Esophagus muscularis mucosa (tissue), 4 donors: Measurements from ENCODE around the gene ZNF524. TPM values are rescaled to one million over a fixed set of nuclear protein-coding genes. Genes with fewer than 3 reads are reported as not detected.

Experiments
- DNase-seq: peaks from one replicate; pipeline ENCODE4 v3.0.0-alpha.2; 2017; ENCODE audit errors: extremely low spot score
- H3K27ac ChIP-seq, 4 donors: fragments of 200-600 bp; sonication (generic); replicated peaks in 1 of 4; 1 replicate in 3 of 4; 2 replicates in 1 of 4; pipeline ENCODE4 v1.5.1; 2016 to 2019; ENCODE audit warnings: mild to moderate bottlenecking in 1 of 4
- H3K27me3 ChIP-seq, 4 donors: fragments of 200-600 bp; sonication (generic); one replicate each; pipeline versions ENCODE4 v1.5.1 to v1.6.0; 2016 to 2019
- H3K36me3 ChIP-seq, 4 donors: fragments of 200-600 bp; sonication (generic); one replicate each; pipeline ENCODE4 v1.5.1; 2016 to 2019
- H3K4me1 ChIP-seq, 4 donors: fragments of 200-600 bp; sonication (generic); one replicate each; pipeline ENCODE4 v1.5.1; 2016 to 2019
- H3K4me3 ChIP-seq, 4 donors: fragments of 200-600 bp; sonication (generic); 1 replicate in 2 of 4; 2 replicates in 2 of 4; pipeline ENCODE4 v1.5.1; 2016 to 2019; ENCODE audit warnings: mild to moderate bottlenecking in 4 of 4, moderate library complexity in 1 of 4
- H3K9me3 ChIP-seq, 4 donors: fragments of 200-600 bp; sonication (generic); 1 replicate in 3 of 4; 2 replicates in 1 of 4; pipeline ENCODE4 v1.5.1; 2016 to 2019
- CTCF ChIP-seq, 3 experiments: fragments of 200-600 bp in 2 of 3; fragments of 450-650 bp in 1 of 3; sonication (generic) in 2 of 3; IDR thresholded peaks; one replicate each; pipeline ENCODE4 v1.5.1; 2017 to 2019; ENCODE audit warnings: antibody characterized with exemption in 3 of 3, mild to moderate bottlenecking in 2 of 3, moderate library complexity in 1 of 3
- EP300 ChIP-seq: sonication (generic); formaldehyde crosslinking; IDR thresholded peaks from one replicate; pipeline ENCODE4 v1.6.1; 2017; ENCODE audit warnings: antibody characterized with exemption
- POLR2A ChIP-seq: fragments of 450-650 bp; IDR thresholded peaks from one replicate; pipeline ENCODE4 v1.6.1; 2017; ENCODE audit warnings: antibody characterized with exemption, moderate library complexity, mild to moderate bottlenecking, low read depth
- POLR2AphosphoS5 ChIP-seq, 2 donors: sonication (generic); formaldehyde crosslinking; IDR thresholded peaks; one replicate each; pipeline ENCODE4 v1.6.1; 2017; ENCODE audit warnings: antibody characterized with exemption in 2 of 2
- WGBS: methylation state at CpG from one replicate; pipeline ENCODE4 v1.1.5; 2018; 5-methylcytosine and 5-hydroxymethylcytosine counted together
- intact Hi-C: fragments of 100-400 bp; cut with DNase I; formaldehyde crosslinking; loops from one replicate; pipeline ENCODE4 v1.15.1; 2023
- total RNA-seq, 4 donors: library from RNA; depleted of rRNA; stranded (reverse); fragments of >200 nt; gene quantifications; one replicate each; pipeline versions ENCODE4 v1.1.0 to v1.2.1, GENCODE V29; 2016

ZNF524 gene
- total RNA-seq, 4 donors from 2014 or later = 20.5 to 36.2 (median 27.9) TPM

GRCh38 chr19:55601084-55601483 lies 996 bp downstream of the ZNF524 start:
- Histone ChIP-seq H3K4me3 (peak overlapping the region; percentile 72 to 87 (median 84)), H3K27ac (peak overlapping the region; percentile 95 to 98 (median 96)), H3K4me1 (peaks cover 20 to 52% (median 35%) of the 10 kb centered on the region in 4 donors), H3K36me3 (peaks cover 8 to 25% (median 19%) of the 10 kb centered on the region in 4 donors), H3K27me3 (no peaks in the 10 kb centered on the region), H3K9me3 (no peaks in the 10 kb centered on the region)
- 67% methylated on average over 4 of the region's 4 CpGs for WGBS
- no peak for DNase-seq
- intact Hi-C loops = no loop called here
- TF ChIP-seq EP300 (no peak), CTCF (IDR thresholded peaks at IDR 0.05) (no peak), POLR2A (no peak), POLR2AphosphoS5 (IDR thresholded peaks at IDR 0.05) (no peak)

- Histone ChIP-seq H3K4me3 (no peak overlapping the region), H3K4me1 (peaks cover 29 to 64% (median 48%) of the 10 kb centered on the region in 4 donors), H3K27me3 (no peaks in the 10 kb centered on the region), H3K9me3 (no peaks in the 10 kb centered on the region), H3K36me3 (peaks cover 2 to 17% (median 7%) of the 10 kb centered on the region in 4 donors), H3K27ac (peak overlapping the region in 2 of 4 donors; percentile 97 to 98)
- DNase-seq = no peak
- intact Hi-C loops = no loop called here
- TF ChIP-seq CTCF (IDR thresholded peaks at IDR 0.05) = no peak
- TF ChIP-seq POLR2A = no peak
- no peak for TF ChIP-seq POLR2AphosphoS5 (IDR thresholded peaks at IDR 0.05)
- TF ChIP-seq EP300 = no peak
- WGBS = 91% methylated on average over 34 of the region's 60 CpGs
Measured at GRCh38 chr19:55602104-55603001, 2.3 kb downstream of the ZNF524 start.

- intact Hi-C loops = no loop called here
- H3K4me3 ChIP-seq = no peak overlapping the region
- TF ChIP-seq POLR2A = no peak
- no peak for TF ChIP-seq EP300
- no peak for TF ChIP-seq CTCF (IDR thresholded peaks at IDR 0.05)
- TF ChIP-seq POLR2AphosphoS5 (IDR thresholded peaks at IDR 0.05) = no peak
- H3K27ac ChIP-seq = no peak overlapping the region
- peaks cover 0 to 15% (median 8%) of the 10 kb centered on the region in 4 donors for H3K36me3 ChIP-seq
- H3K4me1 ChIP-seq = peaks cover 32 to 71% (median 55%) of the 10 kb centered on the region in 4 donors
- no peak for DNase-seq
- whole genome bisulfite sequencing = 91% methylated on average over 21 of the region's 21 CpGs
- no peaks in the 10 kb centered on the region for H3K9me3 ChIP-seq
- H3K27me3 ChIP-seq = no peaks in the 10 kb centered on the region
Measured at GRCh38 chr19:55603115-55603514, 3.0 kb downstream of the ZNF524 start.

- WGBS = 75% methylated on average over 22 of the region's 22 CpGs
- intact Hi-C loops = no loop called here
Measured at GRCh38 chr19:55603581-55604292, 3.6 kb downstream of the ZNF524 start.

More at GRCh38 chr19:55603581-55604292, 3.6 kb downstream of the ZNF524 start:
- Histone ChIP-seq H3K4me1 (peaks cover 29 to 70% (median 52%) of the 10 kb centered on the region in 4 donors), H3K36me3 (peaks cover 0 to 15% (median 8%) of the 10 kb centered on the region in 4 donors), H3K4me3 (peak overlapping the region in 2 of 4 donors; percentile 69 to 87), H3K9me3 (no peaks in the 10 kb centered on the region), H3K27ac (peak overlapping the region; percentile 89 to 99 (median 96)), H3K27me3 (no peaks in the 10 kb centered on the region)
- TF ChIP-seq CTCF (IDR thresholded peaks at IDR 0.05) (no peak), POLR2A (no peak), EP300 (no peak), POLR2AphosphoS5 (IDR thresholded peaks at IDR 0.05) (no peak)
- DNase-seq = no peak
